Measurements from ENCODE around the gene PRIM2. TPM values are rescaled to one million over a fixed set of nuclear protein-coding genes. Genes with fewer than 3 reads are reported as not detected.

Gene PRIM2
- total and polyA plus RNA-seq, 2 of the 8 experiments (the other 6 are each of a cell fraction or from before 2014, with no cell fraction given): 20.8 to 46.8 TPM

DNA sequence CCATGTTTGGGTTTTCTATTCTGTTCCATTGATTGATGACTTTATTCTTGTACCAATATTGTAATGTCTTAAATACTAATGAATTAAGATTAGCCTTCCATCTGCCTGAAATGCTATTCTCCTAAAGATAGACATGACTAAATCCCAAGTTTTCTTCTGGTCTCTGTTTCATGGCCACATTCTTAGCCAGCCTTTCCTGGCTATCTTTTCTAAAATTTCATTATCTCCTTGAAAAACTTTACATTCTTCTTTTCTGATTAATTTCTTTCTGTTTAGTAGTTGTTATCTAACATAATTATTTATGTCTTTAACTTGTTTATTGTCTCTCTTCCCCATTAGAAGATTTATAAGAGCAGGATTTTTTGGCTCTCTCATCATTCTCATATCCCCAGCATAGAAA lies 4.4 kb upstream of the PRIM2 start:
- no peak overlapping the region for H4K5ac ChIP-seq (ENCODE audit: insufficient read length, low read depth, low read length)
- no peaks in the 10 kb centered on the region for H4K20me1 ChIP-seq (replicated peaks in 1 of 2; ENCODE audit: control insufficient read depth in 1 of 2, insufficient read depth in 2 of 2, low read length in 2 of 2)
- H3K4ac ChIP-seq (replicated peaks; ENCODE audit: insufficient read length, low read depth, low read length): no peak overlapping the region
- H3K9me3 ChIP-seq (ENCODE audit: insufficient read depth in 2 of 2, low read depth in 1 of 2, low read length in 1 of 2): peaks cover 0 to 19% of the 10 kb centered on the region in 2 experiments; a peak in 2 of 4 replicates
- H2BK15ac ChIP-seq (ENCODE audit: low read length): no peak overlapping the region
- H3K56ac ChIP-seq (replicated peaks; ENCODE audit: insufficient read length, low read depth, low read length): no peak overlapping the region
- H3K18ac ChIP-seq (ENCODE audit: extremely low read depth, low read length): no peak overlapping the region
- H3K23me2 ChIP-seq (ENCODE audit: low read depth, low read length): peaks cover 10% of the 10 kb centered on the region
- H3K4me1 ChIP-seq (replicated peaks in 1 of 4; ENCODE audit: control insufficient read depth in 3 of 4, insufficient read depth in 4 of 4, low read length in 3 of 4): no peaks in the 10 kb centered on the region
- no peak overlapping the region for H2BK120ac ChIP-seq (replicated peaks; ENCODE audit: low read depth, low read length)
- no peak overlapping the region for H2BK20ac ChIP-seq (ENCODE audit: low read length)
- H4K91ac ChIP-seq (replicated peaks; ENCODE audit: insufficient read length, low read length): no peak overlapping the region
- no peak overlapping the region for H2BK12ac ChIP-seq (ENCODE audit: low read depth, low read length)
- no peak overlapping the region for H3K23ac ChIP-seq (ENCODE audit: insufficient read length)
- no peaks in the 10 kb centered on the region for H3K36me3 ChIP-seq (ENCODE audit: control insufficient read depth in 2 of 4, insufficient read depth in 4 of 4, low read length in 3 of 4)
- ChIA-PET CTCF (ENCODE audit: partially characterized antibody) (interaction anchor here (1.1 to 4.8 kb wide), 2 partner anchors 181 to 410 kb away, joined by 4 to 34 read pairs; no protein-coding TSS in a partner anchor), POLR2A (ENCODE audit: partially characterized antibody) (no interaction called here)
- H3K4me3 ChIP-seq (ENCODE audit: extremely low read depth in 1 of 4, insufficient read depth in 2 of 4, low read depth in 3 of 4, low read length in 4 of 4): no peak overlapping the region
- no peak overlapping the region for H2AFZ ChIP-seq (ENCODE audit: low read length)
- no peaks in the 10 kb centered on the region for H3K27me3 ChIP-seq (replicated peaks in 1 of 4; ENCODE audit: control insufficient read depth in 3 of 4, extremely low read depth in 1 of 4, insufficient read depth in 3 of 4, low read length in 3 of 4)
- H3K14ac ChIP-seq (ENCODE audit: insufficient read length): no peak overlapping the region
- H3K27ac ChIP-seq (ENCODE audit: low read depth, low read length): no peak overlapping the region
- H3K79me1 ChIP-seq (ENCODE audit: low read depth, low read length): 0 out of 2 replicates have a peak, but pooled peaks cover 3% of the 10 kb centered on the region
- no peak for DNase-seq (ENCODE audit: low read depth in 1 of 2, low spot score in 2 of 2)
- H4K8ac ChIP-seq (ENCODE audit: extremely low read depth, insufficient read depth, low read length): no peak overlapping the region
- no peak overlapping the region for H3K4me2 ChIP-seq (ENCODE audit: insufficient read depth in 1 of 2, low read depth in 2 of 2, low read length in 2 of 2)
- FAIRE-seq: no peak
- H3K79me2 ChIP-seq (ENCODE audit: control insufficient read depth in 1 of 2, insufficient read depth in 2 of 2, low read length in 2 of 2): peaks cover 0 to 6% of the 10 kb centered on the region in 2 experiments; a peak in 2 of 4 replicates
- no peak overlapping the region for H2BK5ac ChIP-seq (ENCODE audit: low read depth, low read length)
- H2AK5ac ChIP-seq (ENCODE audit: low read depth, low read length): no peak overlapping the region
- H3K9ac ChIP-seq (replicated peaks in 1 of 4; ENCODE audit: extremely low read depth in 1 of 4, low read depth in 3 of 4, low read length in 3 of 4): no peak overlapping the region
- TF ChIP-seq JUND (IDR thresholded peaks at IDR 0.05; ENCODE audit: low read length): no peak
- no peak for TF ChIP-seq SUZ12 (IDR thresholded peaks at IDR 0.05; ENCODE audit: low read length)
- no peak for TF ChIP-seq SP2 (IDR thresholded peaks at IDR 0.05; ENCODE audit: low read length)
- no peak for TF ChIP-seq TEAD4 (IDR thresholded peaks at IDR 0.05; ENCODE audit: low read depth, low read length)
- TF ChIP-seq GABPA (IDR thresholded peaks at IDR 0.05; ENCODE audit: borderline replicate concordance, insufficient read depth, low read length): no peak
- TF ChIP-seq MAFK (IDR thresholded peaks at IDR 0.05; ENCODE audit: low read depth, low read length): no peak
- no peak for TF ChIP-seq TAF7 (optimal IDR thresholded peaks at IDR 0.05; ENCODE audit: borderline replicate concordance, low read depth, low read length)
- TF ChIP-seq POU5F1 (IDR thresholded peaks at IDR 0.05; ENCODE audit: low read depth, low read length): no peak
- no peak for TF ChIP-seq RNF2 (IDR thresholded peaks at IDR 0.05; ENCODE audit: borderline replicate concordance, low read depth, low read length, missing control alignments, poor library complexity, severe bottlenecking)
- TF ChIP-seq KDM1A (IDR thresholded peaks at IDR 0.05; ENCODE audit: borderline replicate concordance, low read length): no peak
- TF ChIP-seq TAF1 (IDR thresholded peaks at IDR 0.05; ENCODE audit: low read depth, low read length): no peak
- TF ChIP-seq, protein P1, sequence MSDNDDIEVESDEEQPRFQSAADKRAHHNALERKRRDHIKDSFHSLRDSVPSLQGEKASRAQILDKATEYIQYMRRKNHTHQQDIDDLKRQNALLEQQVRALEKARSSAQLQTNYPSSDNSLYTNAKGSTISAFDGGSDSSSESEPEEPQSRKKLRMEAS (IDR thresholded peaks at IDR 0.05): no peak
- no peak for TF ChIP-seq SP4 (IDR thresholded peaks at IDR 0.05; ENCODE audit: low read length)
- TF ChIP-seq BRCA1 (IDR thresholded peaks at IDR 0.05; ENCODE audit: low read depth, low read length): no peak
- no peak for TF ChIP-seq EZH2 (IDR thresholded peaks at IDR 0.05; ENCODE audit: low read depth, low read length, severe bottlenecking)

All from H1 (cell line).